IMR-90 (cell line): ENCODE results near the gene STAT6. TPM values are rescaled to one million over a fixed set of nuclear protein-coding genes. Genes with fewer than 3 reads are reported as not detected.

Experiments
- ATAC-seq: fragments of 200-7000 bp; cut with Tn5 transposase; 2 replicates; pipeline ENCODE4 v1.9.1; 2020; ENCODE audit warnings: low read depth, mild to moderate bottlenecking, moderate library complexity
- BruUV-seq: library from RNA; stranded (reverse); fragments of 400-500 nt; replicated peaks from 2 replicates; lab custom pipeline; 2021; lab: Mats Ljungman, UMichigan
- CTCF ChIA-PET: fragments of 300-600 bp; formaldehyde crosslinking; extraction: SDS; loops from one replicate; lab custom pipeline; 2021; ENCODE audit warnings: antibody characterized with exemption; lab: Yijun Ruan, JAX
- POLR2A ChIA-PET: fragments of 300-600 bp; sonication (Branson Sonifier 250); formaldehyde crosslinking; loops from one replicate; lab custom pipeline; 2022; ENCODE audit warnings: antibody characterized with exemption; ENCODE audit not compliant: unreplicated experiment; lab: Charles Lee
- DNase-seq: peaks from one replicate; pipeline ENCODE4 v3.0.0; 2013
- H2AFZ ChIP-seq: replicated peaks from 2 replicates; pipeline ENCODE3; 2013; ENCODE audit warnings: low read length, mild to moderate bottlenecking; ENCODE audit not compliant: poor library complexity
- H2AK5ac ChIP-seq: 2 replicates; pipeline ENCODE4 v1.6.1; 2013; ENCODE audit warnings: low read depth, low read length, inconsistent platforms
- H2AK9ac ChIP-seq: replicated peaks from 2 replicates; pipeline ENCODE3; 2013; ENCODE audit warnings: mild to moderate bottlenecking, low read depth, low read length, moderate library complexity; ENCODE audit not compliant: poor library complexity
- H2BK120ac ChIP-seq: 2 replicates; pipeline ENCODE4 v1.6.1; 2013; ENCODE audit warnings: low read depth, low read length, inconsistent platforms
- H2BK15ac ChIP-seq: 3 replicates; pipeline ENCODE4 v1.6.1; 2013; ENCODE audit warnings: low read depth, low read length, inconsistent platforms
- H2BK20ac ChIP-seq: 2 replicates; pipeline ENCODE4 v1.6.1; 2013; ENCODE audit warnings: low read depth, mild to moderate bottlenecking, inconsistent platforms, low read length, moderate library complexity
- H2BK5ac ChIP-seq: 2 replicates; pipeline ENCODE4 v1.6.1; 2013; ENCODE audit warnings: mild to moderate bottlenecking, low read depth, low read length, inconsistent platforms; ENCODE audit not compliant: poor library complexity, severe bottlenecking
- H3K14ac ChIP-seq: replicated peaks from 2 replicates; pipeline ENCODE4 v1.6.1; 2013; ENCODE audit warnings: low read depth, low read length, inconsistent platforms
- H3K18ac ChIP-seq: 2 replicates; pipeline ENCODE4 v1.6.1; 2013; ENCODE audit warnings: low read depth, low read length, control low read depth
- H3K23ac ChIP-seq: 2 replicates; pipeline ENCODE4 v1.6.1; 2013; ENCODE audit warnings: low read depth, low read length, inconsistent platforms
- H3K27ac ChIP-seq: 2 replicates; pipeline ENCODE4 v1.5.1; 2013; ENCODE audit warnings: mild to moderate bottlenecking, control low read depth, low read length; ENCODE audit not compliant: insufficient read depth
- H3K27me3 ChIP-seq: 2 replicates; pipeline ENCODE4 v1.6.1; 2013; ENCODE audit warnings: low read length; ENCODE audit not compliant: control insufficient read depth, insufficient read depth
- H3K36me3 ChIP-seq: 2 replicates; pipeline ENCODE4 v1.6.1; 2013; ENCODE audit warnings: low read length, mixed read lengths; ENCODE audit not compliant: control insufficient read depth, insufficient read depth
- H3K4ac ChIP-seq: 2 replicates; pipeline ENCODE4 v1.6.1; 2013; ENCODE audit warnings: low read depth, low read length, inconsistent platforms
- H3K4me1 ChIP-seq: 2 replicates; pipeline ENCODE4 v1.6.1; 2013; ENCODE audit warnings: low read length, mixed read lengths; ENCODE audit not compliant: control insufficient read depth, insufficient read depth
- H3K4me2 ChIP-seq: 2 replicates; pipeline ENCODE4 v1.6.1; 2013; ENCODE audit warnings: low read depth, mild to moderate bottlenecking, control low read depth, low read length, moderate library complexity
- H3K4me3 ChIP-seq: 2 replicates; pipeline ENCODE4 v1.5.1; 2013; ENCODE audit warnings: low read depth, mild to moderate bottlenecking, control low read depth, low read length, moderate library complexity; ENCODE audit not compliant: insufficient read depth
- H3K56ac ChIP-seq: 2 replicates; pipeline ENCODE4 v1.6.1; 2013; ENCODE audit warnings: low read length, inconsistent platforms; ENCODE audit not compliant: insufficient read depth; ENCODE audit errors: extremely low read depth
- H3K79me1 ChIP-seq, 2 experiments: 2 replicates each; pipeline ENCODE4 v1.6.1; 2013; ENCODE audit warnings: low read length in 2 of 2, inconsistent platforms in 1 of 2, low read depth in 1 of 2
- H3K9ac ChIP-seq: 2 replicates; pipeline ENCODE4 v1.6.1; 2013; ENCODE audit warnings: low read depth, low read length, control low read depth
- H3K9me1 ChIP-seq: 2 replicates; pipeline ENCODE4 v1.6.1; 2013; ENCODE audit warnings: low read length, inconsistent platforms; ENCODE audit not compliant: insufficient read depth
- H3K9me3 ChIP-seq: 2 replicates; pipeline ENCODE4 v1.6.1; 2013; ENCODE audit warnings: low read length; ENCODE audit not compliant: control insufficient read depth, insufficient read depth
- H4K20me1 ChIP-seq: 2 replicates; pipeline ENCODE4 v1.6.1; 2013; ENCODE audit warnings: low read length, inconsistent platforms; ENCODE audit not compliant: insufficient read depth
- H4K5ac ChIP-seq: 2 replicates; pipeline ENCODE4 v1.6.1; 2013; ENCODE audit warnings: mild to moderate bottlenecking, low read depth, low read length, control low read depth
- H4K8ac ChIP-seq, 2 experiments: 2 replicates each; pipeline ENCODE4 v1.6.1; 2013; ENCODE audit warnings: low read depth in 2 of 2, low read length in 2 of 2, control low read depth in 1 of 2, inconsistent platforms in 1 of 2
- H4K91ac ChIP-seq: 2 replicates; pipeline ENCODE4 v1.6.1; 2013; ENCODE audit warnings: low read depth, low read length, inconsistent platforms; ENCODE audit not compliant: insufficient read depth
- BHLHE40 ChIP-seq: fragments of 150-350 bp; IDR thresholded peaks from 2 replicates; pipeline ENCODE4 v1.6.1; 2016; ENCODE audit warnings: mild to moderate bottlenecking, low read depth, low read length
- CEBPB ChIP-seq: IDR thresholded peaks from 2 replicates; pipeline ENCODE4 v1.6.1; 2012; ENCODE audit warnings: low read depth, low read length, improper control_type of control experiment
- CHD1 ChIP-seq: IDR thresholded peaks from 2 replicates; pipeline ENCODE4 v1.6.1; 2012; ENCODE audit warnings: low read depth, low read length, improper control_type of control experiment
- FOS ChIP-seq: fragments of 150-350 bp; IDR thresholded peaks from 2 replicates; pipeline ENCODE4 v1.6.1; 2016; ENCODE audit warnings: low read depth, low read length
- MAZ ChIP-seq: IDR thresholded peaks from 2 replicates; pipeline ENCODE4 v1.6.1; 2012; ENCODE audit warnings: low read depth, mild to moderate bottlenecking, low read length, improper control_type of control experiment, moderate library complexity, borderline replicate concordance
- NFE2L2 ChIP-seq: fragments of 150-350 bp; IDR thresholded peaks from 2 replicates; pipeline ENCODE4 v1.6.1; 2016; ENCODE audit warnings: low read depth, mild to moderate bottlenecking, low read length
- POLR2A ChIP-seq: IDR thresholded peaks from 2 replicates; pipeline ENCODE4 v1.6.1; 2012; ENCODE audit warnings: mild to moderate bottlenecking, low read depth, low read length
- RAD21 ChIP-seq: IDR thresholded peaks from 2 replicates; pipeline ENCODE4 v1.6.1; 2012; ENCODE audit warnings: low read length, improper control_type of control experiment
- RCOR1 ChIP-seq: IDR thresholded peaks from 2 replicates; pipeline ENCODE4 v1.6.1; 2012; ENCODE audit warnings: mild to moderate bottlenecking, low read length, improper control_type of control experiment; ENCODE audit not compliant: insufficient replicate concordance
- RFX5 ChIP-seq: IDR thresholded peaks from 2 replicates; pipeline ENCODE4 v1.8.0; 2012; ENCODE audit warnings: low read depth, mild to moderate bottlenecking, low read length, moderate library complexity
- SMC3 ChIP-seq: fragments of 150-350 bp; IDR thresholded peaks from 2 replicates; pipeline ENCODE4 v1.6.1; 2016; ENCODE audit warnings: low read depth, mild to moderate bottlenecking, antibody characterized with exemption, low read length, moderate library complexity
- WGBS, 2 experiments: methylation state at CpG; one replicate each; pipeline versions ENCODE4 v1.1.5 to v1.1.7; 2013; ENCODE audit warnings: missing lambda C conversion rate in 2 of 2; ENCODE audit not compliant: insufficient read length in 1 of 2; ENCODE audit errors: extremely low coverage in 2 of 2; 5-methylcytosine and 5-hydroxymethylcytosine counted together
- dilution Hi-C: fragments of 300-500 bp; cut with HindIII; formaldehyde crosslinking; loops from one replicate; pipeline ENCODE4 v1.14.3; 2018; ENCODE audit warnings: low sequenced_read_pairs; ENCODE audit not compliant: unreplicated experiment
- in situ Hi-C: fragments of 300-500 bp; cut with MboI; formaldehyde crosslinking; loops from 3 replicates; pipeline ENCODE4 v1.14.3; 2019; ENCODE audit warnings: low sequenced_read_pairs, inconsistent platforms, mixed read lengths
- intact Hi-C: fragments of 100-400 bp; cut with micrococcal nuclease; formaldehyde crosslinking; loops from 2 replicates; pipeline ENCODE4 v1.10.0; 2022
- polyA plus RNA-seq, 3 experiments: library from polyadenylated mRNA; depleted of rRNA; stranded (reverse); fragments of >200 nt; gene quantifications; 2 replicates each; pipeline ENCODE4 v1.2.3, GENCODE V29; 2012; ENCODE audit warnings: low replicate concordance in 1 of 3
- total RNA-seq: library from RNA; depleted of rRNA; stranded (reverse); fragments of >200 nt; gene quantifications from 2 replicates; pipeline ENCODE4 v1.2.3, GENCODE V29; 2012
- TF ChIP-seq, protein P1 (sequence below): fragments of 150-350 bp; IDR thresholded peaks from 2 replicates; pipeline ENCODE4 v1.6.1; 2017; ENCODE audit warnings: mild to moderate bottlenecking, antibody characterized with exemption, low read length, low read depth
- TF ChIP-seq, protein P2 (sequence below): conservative IDR thresholded peaks from 2 replicates; pipeline ENCODE4 v1.5.1; 2012; ENCODE audit warnings: mild to moderate bottlenecking, low read depth, low read length, improper control_type of control experiment
- TF ChIP-seq, protein P3 (sequence below): fragments of 150-350 bp; IDR thresholded peaks from 2 replicates; pipeline ENCODE4 v1.6.1; 2016; ENCODE audit warnings: low read depth, mild to moderate bottlenecking, low read length, moderate library complexity, borderline replicate concordance

The STAT6 gene
- total and polyA plus RNA-seq, 2 of the 4 experiments (the other 2 are of a cell fraction) = 43.4 to 96.9 TPM

DNA sequence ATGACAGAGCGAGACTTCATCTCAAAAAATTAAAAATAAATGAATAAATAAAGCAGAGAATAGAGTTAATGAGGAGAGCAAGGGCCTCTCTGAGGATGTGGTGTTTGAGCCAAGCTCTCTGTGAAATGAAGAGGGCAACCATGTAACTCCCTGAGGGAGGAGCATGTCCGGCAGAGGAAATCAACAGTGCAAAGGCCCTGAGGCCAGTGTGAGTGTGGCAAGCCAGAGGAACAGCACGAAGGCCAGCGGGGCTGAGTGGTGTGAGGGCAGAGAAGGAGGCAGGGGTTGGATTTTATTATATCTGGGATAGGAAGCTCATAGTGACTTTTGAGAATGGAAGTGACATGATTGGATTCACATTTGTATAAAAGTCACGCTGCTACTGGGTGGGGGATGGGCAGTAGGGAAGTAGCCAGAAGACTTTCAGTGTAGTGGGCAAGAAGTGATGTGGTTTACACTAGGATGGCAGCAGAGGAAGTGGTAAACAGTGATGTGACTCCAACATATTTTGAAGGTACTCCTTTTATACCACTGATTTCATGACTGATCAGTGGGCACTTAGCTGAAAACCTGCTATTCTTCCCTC, 46.5 kb upstream of the STAT6 start:
- Histone ChIP-seq H3K23ac (no peak overlapping the region), H3K27ac (no peak overlapping the region), H4K20me1 (peaks cover 49% of the 10 kb centered on the region), H2AFZ (no peak overlapping the region), H3K9me3 (no peaks in the 10 kb centered on the region), H3K79me1 (peaks cover 48 to 94% of the 10 kb centered on the region in 2 experiments), H2BK5ac (no peak overlapping the region), H2AK9ac (no peak overlapping the region), H3K4me3 (no peak overlapping the region), H3K4me2 (no peak overlapping the region), H3K36me3 (peaks cover 95% of the 10 kb centered on the region), H3K14ac (no peak overlapping the region), H4K5ac (no peak overlapping the region), H3K9me1 (peaks cover 24% of the 10 kb centered on the region), H2BK120ac (no peak overlapping the region), H3K4me1 (peaks cover 8% of the 10 kb centered on the region; the same call in 1 of the 2 replicates), H3K4ac (no peak overlapping the region), H3K9ac (no peak overlapping the region), H2BK20ac (no peak overlapping the region), H3K56ac (no peak overlapping the region), H3K27me3 (no peaks in the 10 kb centered on the region), H2BK15ac (no peak overlapping the region), H2AK5ac (no peak overlapping the region), H3K18ac (no peak overlapping the region), H4K91ac (no peak overlapping the region), H4K8ac (no peak overlapping the region)
- DNase-seq (no peak), ATAC-seq (no peak)
- intact Hi-C loops = no loop called here
- ChIA-PET POLR2A (interaction anchor here (1.0 kb wide), 1 partner anchor 9 kb away, joined by 3 read pairs; no protein-coding TSS in a partner anchor), CTCF (interaction anchor here (0.5 kb wide), 1 partner anchor 32 kb away, joined by 4 read pairs; no protein-coding TSS in a partner anchor)
- no peak for TF ChIP-seq MAZ
- no peak for TF ChIP-seq FOS
- TF ChIP-seq SMC3 = no peak
- TF ChIP-seq RAD21 = no peak
- TF ChIP-seq BHLHE40 = no peak
- TF ChIP-seq, protein P1, sequence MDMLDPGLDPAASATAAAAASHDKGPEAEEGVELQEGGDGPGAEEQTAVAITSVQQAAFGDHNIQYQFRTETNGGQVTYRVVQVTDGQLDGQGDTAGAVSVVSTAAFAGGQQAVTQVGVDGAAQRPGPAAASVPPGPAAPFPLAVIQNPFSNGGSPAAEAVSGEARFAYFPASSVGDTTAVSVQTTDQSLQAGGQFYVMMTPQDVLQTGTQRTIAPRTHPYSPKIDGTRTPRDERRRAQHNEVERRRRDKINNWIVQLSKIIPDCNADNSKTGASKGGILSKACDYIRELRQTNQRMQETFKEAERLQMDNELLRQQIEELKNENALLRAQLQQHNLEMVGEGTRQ = no peak
- no peak for TF ChIP-seq CEBPB
- no peak for TF ChIP-seq RFX5
- TF ChIP-seq CHD1 = no peak
- TF ChIP-seq POLR2A = no peak
- TF ChIP-seq RCOR1 = no peak
- TF ChIP-seq NFE2L2 = no peak
- TF ChIP-seq, protein P2, sequence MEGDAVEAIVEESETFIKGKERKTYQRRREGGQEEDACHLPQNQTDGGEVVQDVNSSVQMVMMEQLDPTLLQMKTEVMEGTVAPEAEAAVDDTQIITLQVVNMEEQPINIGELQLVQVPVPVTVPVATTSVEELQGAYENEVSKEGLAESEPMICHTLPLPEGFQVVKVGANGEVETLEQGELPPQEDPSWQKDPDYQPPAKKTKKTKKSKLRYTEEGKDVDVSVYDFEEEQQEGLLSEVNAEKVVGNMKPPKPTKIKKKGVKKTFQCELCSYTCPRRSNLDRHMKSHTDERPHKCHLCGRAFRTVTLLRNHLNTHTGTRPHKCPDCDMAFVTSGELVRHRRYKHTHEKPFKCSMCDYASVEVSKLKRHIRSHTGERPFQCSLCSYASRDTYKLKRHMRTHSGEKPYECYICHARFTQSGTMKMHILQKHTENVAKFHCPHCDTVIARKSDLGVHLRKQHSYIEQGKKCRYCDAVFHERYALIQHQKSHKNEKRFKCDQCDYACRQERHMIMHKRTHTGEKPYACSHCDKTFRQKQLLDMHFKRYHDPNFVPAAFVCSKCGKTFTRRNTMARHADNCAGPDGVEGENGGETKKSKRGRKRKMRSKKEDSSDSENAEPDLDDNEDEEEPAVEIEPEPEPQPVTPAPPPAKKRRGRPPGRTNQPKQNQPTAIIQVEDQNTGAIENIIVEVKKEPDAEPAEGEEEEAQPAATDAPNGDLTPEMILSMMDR = no peak
- TF ChIP-seq, protein P3, sequence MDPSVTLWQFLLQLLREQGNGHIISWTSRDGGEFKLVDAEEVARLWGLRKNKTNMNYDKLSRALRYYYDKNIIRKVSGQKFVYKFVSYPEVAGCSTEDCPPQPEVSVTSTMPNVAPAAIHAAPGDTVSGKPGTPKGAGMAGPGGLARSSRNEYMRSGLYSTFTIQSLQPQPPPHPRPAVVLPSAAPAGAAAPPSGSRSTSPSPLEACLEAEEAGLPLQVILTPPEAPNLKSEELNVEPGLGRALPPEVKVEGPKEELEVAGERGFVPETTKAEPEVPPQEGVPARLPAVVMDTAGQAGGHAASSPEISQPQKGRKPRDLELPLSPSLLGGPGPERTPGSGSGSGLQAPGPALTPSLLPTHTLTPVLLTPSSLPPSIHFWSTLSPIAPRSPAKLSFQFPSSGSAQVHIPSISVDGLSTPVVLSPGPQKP = no peak
- 90% methylated on average over 4 of the region's 5 CpGs; no CpG with 5 or more reads in 1 of the 2 experiments for WGBS, 2 experiments
- dilution Hi-C loops = no loop called here
- BruUV-seq = no TSS peak
- in situ Hi-C loops = no loop called here
